Osteoblast (primary cell): ENCODE data around the gene CDKAL1. TPM values are rescaled to one million over a fixed set of nuclear protein-coding genes. Genes with fewer than 3 reads are reported as not detected.

Source experiments
- DNase-seq: peaks from one replicate; pipeline ENCODE4 v3.0.0; 2011; ENCODE audit warnings: low spot score, mixed read lengths; ENCODE audit not compliant: insufficient read length; ENCODE audit errors: missing footprints
- H2AFZ ChIP-seq: 2 replicates; pipeline ENCODE4 v1.6.0; 2011; ENCODE audit warnings: mild to moderate bottlenecking, low read length
- H3K27ac ChIP-seq: 2 replicates; pipeline ENCODE4 v1.5.1; 2011; ENCODE audit warnings: mild to moderate bottlenecking, low read depth, low read length, moderate library complexity
- H3K27me3 ChIP-seq: 2 replicates; pipeline ENCODE4 v1.6.0; 2012; ENCODE audit warnings: mild to moderate bottlenecking, control low read depth, inconsistent platforms, low read length, moderate library complexity; ENCODE audit not compliant: insufficient read depth
- H3K36me3 ChIP-seq: 2 replicates; pipeline ENCODE4 v1.5.1; 2011; ENCODE audit warnings: mild to moderate bottlenecking, low read length, control low read depth, moderate library complexity; ENCODE audit not compliant: insufficient read depth
- H3K4me1 ChIP-seq: 2 replicates; pipeline ENCODE4 v1.5.1; 2011; ENCODE audit warnings: mild to moderate bottlenecking, low read length, control low read depth, moderate library complexity; ENCODE audit not compliant: insufficient read depth
- H3K4me2 ChIP-seq: 2 replicates; pipeline ENCODE4 v1.6.0; 2011; ENCODE audit warnings: mild to moderate bottlenecking, low read length; ENCODE audit not compliant: insufficient read depth
- H3K4me3 ChIP-seq: fragments of 200-600 bp; sonication (generic); 3 replicates; pipeline ENCODE4 v1.5.1; 2012; ENCODE audit warnings: mild to moderate bottlenecking, low read length, inconsistent platforms; ENCODE audit not compliant: insufficient read depth
- H3K79me2 ChIP-seq: 2 replicates; pipeline ENCODE4 v1.6.0; 2012; ENCODE audit warnings: mild to moderate bottlenecking, low read length, control low read depth, inconsistent platforms; ENCODE audit not compliant: insufficient read depth
- H3K9me3 ChIP-seq: 2 replicates; pipeline ENCODE4 v1.5.1; 2011; ENCODE audit warnings: low read depth, low read length, control low read depth
- H4K20me1 ChIP-seq: 2 replicates; pipeline ENCODE4 v1.6.0; 2012; ENCODE audit warnings: mild to moderate bottlenecking, low read length, control low read depth; ENCODE audit not compliant: insufficient read depth
- total RNA-seq: library from RNA; depleted of rRNA; stranded (reverse); fragments of >200 nt; gene quantifications from 2 replicates; pipeline ENCODE4 v1.2.3, GENCODE V29; 2012
- TF ChIP-seq, protein P1 (sequence below): IDR thresholded peaks from 2 replicates; pipeline ENCODE4 v1.5.1; 2011; ENCODE audit warnings: mild to moderate bottlenecking, low read depth, low read length, moderate library complexity; ENCODE audit errors: extremely low read depth

The CDKAL1 gene
- total RNA-seq, 1 donor, result 18.5 TPM

DNA sequence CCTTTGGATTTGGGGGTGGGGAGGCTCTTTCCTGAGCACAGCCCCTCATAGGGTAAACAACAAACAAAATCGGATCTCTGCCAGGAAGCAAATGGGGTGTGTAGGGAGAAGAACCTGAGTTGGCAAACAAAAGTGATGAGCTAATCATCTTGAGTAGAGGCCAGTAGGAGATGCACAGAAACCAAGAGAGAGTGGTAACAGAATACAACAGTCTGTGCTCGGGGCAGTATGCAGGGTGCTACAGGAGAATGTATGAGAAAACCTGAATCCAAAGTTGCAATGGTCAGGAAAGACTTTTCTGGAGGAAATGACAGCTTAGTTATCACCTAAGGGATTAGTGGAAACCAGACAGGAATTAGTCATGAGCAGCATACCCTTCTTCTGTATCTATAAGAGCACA lies 177.8 kb downstream of the CDKAL1 start:
- Histone ChIP-seq H3K4me2 (no peak overlapping the region), H3K79me2 (no peaks in the 10 kb centered on the region), H3K4me3 (no peak overlapping the region), H3K4me1 (peaks cover 6% of the 10 kb centered on the region), H3K9me3 (no peaks in the 10 kb centered on the region), H3K27me3 (no peaks in the 10 kb centered on the region), H3K27ac (no peak overlapping the region), H2AFZ (no peak overlapping the region), H3K36me3 (no peaks in the 10 kb centered on the region), H4K20me1 (no peaks in the 10 kb centered on the region)
- no peak for DNase-seq
- TF ChIP-seq, protein P1, sequence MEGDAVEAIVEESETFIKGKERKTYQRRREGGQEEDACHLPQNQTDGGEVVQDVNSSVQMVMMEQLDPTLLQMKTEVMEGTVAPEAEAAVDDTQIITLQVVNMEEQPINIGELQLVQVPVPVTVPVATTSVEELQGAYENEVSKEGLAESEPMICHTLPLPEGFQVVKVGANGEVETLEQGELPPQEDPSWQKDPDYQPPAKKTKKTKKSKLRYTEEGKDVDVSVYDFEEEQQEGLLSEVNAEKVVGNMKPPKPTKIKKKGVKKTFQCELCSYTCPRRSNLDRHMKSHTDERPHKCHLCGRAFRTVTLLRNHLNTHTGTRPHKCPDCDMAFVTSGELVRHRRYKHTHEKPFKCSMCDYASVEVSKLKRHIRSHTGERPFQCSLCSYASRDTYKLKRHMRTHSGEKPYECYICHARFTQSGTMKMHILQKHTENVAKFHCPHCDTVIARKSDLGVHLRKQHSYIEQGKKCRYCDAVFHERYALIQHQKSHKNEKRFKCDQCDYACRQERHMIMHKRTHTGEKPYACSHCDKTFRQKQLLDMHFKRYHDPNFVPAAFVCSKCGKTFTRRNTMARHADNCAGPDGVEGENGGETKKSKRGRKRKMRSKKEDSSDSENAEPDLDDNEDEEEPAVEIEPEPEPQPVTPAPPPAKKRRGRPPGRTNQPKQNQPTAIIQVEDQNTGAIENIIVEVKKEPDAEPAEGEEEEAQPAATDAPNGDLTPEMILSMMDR, result no peak

DNA sequence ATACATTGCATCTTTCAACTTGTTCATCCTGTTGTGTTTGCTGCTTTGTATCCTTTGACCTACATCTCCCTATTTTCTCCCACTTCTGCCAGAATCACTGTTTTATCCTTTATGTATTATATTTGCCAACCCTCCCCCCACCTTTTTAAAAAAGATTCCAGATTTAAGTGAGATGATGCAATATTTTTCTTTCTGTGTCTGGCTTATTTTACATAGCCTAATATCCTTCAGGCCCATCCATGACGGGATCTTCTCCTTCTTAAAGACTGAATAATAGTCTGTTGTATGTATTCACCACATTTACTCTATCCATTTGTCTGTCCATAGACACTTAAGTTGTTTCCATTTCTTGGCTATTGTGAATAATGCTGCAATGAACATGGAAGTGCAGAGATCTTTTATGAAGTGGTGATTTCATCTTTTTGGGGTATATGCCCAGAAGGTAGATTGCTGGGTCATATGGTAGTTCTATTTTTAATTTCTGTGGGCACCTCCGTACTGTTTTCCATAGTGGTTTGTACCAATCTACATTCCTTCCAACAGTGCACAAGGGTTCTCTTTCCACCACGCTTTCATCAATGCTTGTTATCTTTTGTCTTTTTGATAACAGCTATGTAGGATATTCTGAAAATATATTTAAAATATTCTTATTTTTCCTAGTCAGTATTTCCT lies 181.0 kb downstream of the CDKAL1 start:
- Histone ChIP-seq H3K27me3 (no peaks in the 10 kb centered on the region), H3K4me3 (no peak overlapping the region), H3K4me2 (no peak overlapping the region), H4K20me1 (no peaks in the 10 kb centered on the region), H3K36me3 (no peaks in the 10 kb centered on the region), H2AFZ (no peak overlapping the region), H3K4me1 (peaks cover 6% of the 10 kb centered on the region), H3K9me3 (no peaks in the 10 kb centered on the region), H3K27ac (no peak overlapping the region), H3K79me2 (no peaks in the 10 kb centered on the region)
- TF ChIP-seq, protein P1, result no peak
- no peak for DNase-seq

DNA sequence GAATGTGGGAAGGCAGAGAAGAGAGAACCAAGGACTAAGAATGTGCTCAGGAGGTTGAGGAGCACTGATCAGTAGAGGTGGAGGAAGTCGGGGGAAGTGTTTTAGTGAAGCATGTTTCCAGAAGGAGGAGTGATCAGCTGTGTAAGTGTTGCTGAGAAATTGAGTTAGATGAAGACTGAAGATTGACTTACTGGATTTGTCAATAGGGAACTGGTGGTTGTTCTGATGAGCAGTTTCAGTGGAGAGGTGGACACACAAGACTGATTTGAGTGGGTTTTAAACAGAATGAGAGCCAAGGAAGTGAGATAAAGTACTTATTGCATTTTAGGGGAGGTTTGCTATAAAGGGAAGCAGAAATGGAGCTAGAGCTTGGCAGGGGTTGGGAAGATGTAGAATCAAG lies 182.6 kb downstream of the CDKAL1 start:
- H3K36me3 ChIP-seq, result no peaks in the 10 kb centered on the region
- H3K79me2 ChIP-seq, result no peaks in the 10 kb centered on the region
- no peaks in the 10 kb centered on the region for H4K20me1 ChIP-seq
- no peaks in the 10 kb centered on the region for H3K27me3 ChIP-seq
- no peaks in the 10 kb centered on the region for H3K9me3 ChIP-seq
- no peak overlapping the region for H3K27ac ChIP-seq
- TF ChIP-seq, protein P1, result no peak
- no peak for DNase-seq
- no peak overlapping the region for H3K4me3 ChIP-seq
- H3K4me2 ChIP-seq, result no peak overlapping the region
- peaks cover 3% of the 10 kb centered on the region for H3K4me1 ChIP-seq
- H2AFZ ChIP-seq, result no peak overlapping the region

DNA sequence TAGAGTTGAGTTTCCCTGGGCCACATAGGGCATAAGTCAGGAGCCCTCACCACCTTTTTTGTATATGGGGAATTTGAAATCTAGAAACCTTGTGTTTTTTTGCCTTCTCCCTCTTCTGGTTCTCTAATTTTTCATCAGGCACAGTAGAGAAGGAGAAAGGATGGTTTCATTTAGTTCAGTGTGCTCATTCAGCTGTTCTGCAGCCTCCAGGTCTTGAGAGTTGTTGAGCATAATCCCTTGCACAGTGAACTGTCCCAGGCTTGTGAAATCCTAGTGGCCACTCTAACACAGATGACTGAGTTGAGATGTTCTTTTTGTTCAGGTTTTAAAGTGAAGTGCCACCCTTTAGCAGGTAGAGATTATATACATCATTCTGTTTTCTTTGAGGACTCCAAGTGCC lies 183.5 kb downstream of the CDKAL1 start:
- Histone ChIP-seq H3K4me2 (no peak overlapping the region), H4K20me1 (no peaks in the 10 kb centered on the region), H3K27ac (no peak overlapping the region), H3K79me2 (no peaks in the 10 kb centered on the region), H3K4me1 (no peaks in the 10 kb centered on the region), H3K4me3 (no peak overlapping the region), H3K9me3 (no peaks in the 10 kb centered on the region), H3K27me3 (no peaks in the 10 kb centered on the region), H3K36me3 (no peaks in the 10 kb centered on the region), H2AFZ (no peak overlapping the region)
- DNase-seq, result no peak
- TF ChIP-seq, protein P1, result no peak
